T-helper 2 cell (primary cell): ENCODE measurements around the gene TDRD9.

ENCODE experiments used
- DNase-seq, 5 experiments: peaks; one replicate each; pipeline versions ENCODE4 v3.0.0 to v3.0.0-alpha.2; 2012 to 2022

The TDRD9 gene

DNA sequence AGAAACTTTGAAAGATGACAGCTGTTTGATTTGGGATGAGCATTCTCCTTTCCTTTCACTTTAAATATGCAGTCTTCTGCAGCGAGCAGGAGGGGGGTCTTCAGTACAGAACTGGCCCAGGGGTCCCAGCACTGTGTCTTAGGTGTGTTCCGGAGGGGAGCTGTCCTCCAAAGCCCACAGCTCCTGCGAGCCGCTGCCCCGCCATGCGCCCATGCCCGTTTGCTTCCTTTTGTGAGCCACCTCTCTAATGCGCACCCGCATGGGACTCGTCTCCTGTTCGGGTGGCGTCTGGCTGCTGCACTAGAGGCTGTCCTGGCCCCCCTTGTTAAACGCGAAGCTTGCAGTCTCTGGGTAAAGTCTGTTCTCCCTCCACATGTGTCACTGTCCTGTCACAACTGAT, 108.8 kb downstream of the TDRD9 start:
- no peak for DNase-seq

- no peak for DNase-seq
Measured at GRCh38 chr14:104037903-104038302, 109.6 kb downstream of the TDRD9 start.

- no peak for DNase-seq
Measured at GRCh38 chr14:104039214-104039613, 111.0 kb downstream of the TDRD9 start.

DNA sequence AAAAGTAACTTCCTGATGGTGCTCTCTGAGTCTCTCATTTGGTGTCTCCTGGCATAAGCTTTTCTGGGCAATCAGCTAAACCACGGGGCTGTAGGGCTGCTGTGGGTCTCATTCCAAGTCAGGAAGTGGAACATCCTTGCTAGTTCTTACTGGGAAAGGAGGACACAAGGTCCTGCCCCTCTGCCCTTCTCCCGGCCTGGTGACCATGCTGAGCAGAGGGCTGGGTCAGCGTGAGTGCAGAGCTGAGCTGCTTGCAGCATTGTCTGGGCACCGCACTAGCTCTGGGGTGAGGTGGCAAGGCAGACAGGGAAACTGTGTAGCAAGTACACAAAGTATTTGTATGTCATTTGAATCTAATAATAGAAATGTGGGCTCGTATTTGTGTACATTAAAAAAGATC, 112.3 kb downstream of the TDRD9 start:
- no peak for DNase-seq

DNA sequence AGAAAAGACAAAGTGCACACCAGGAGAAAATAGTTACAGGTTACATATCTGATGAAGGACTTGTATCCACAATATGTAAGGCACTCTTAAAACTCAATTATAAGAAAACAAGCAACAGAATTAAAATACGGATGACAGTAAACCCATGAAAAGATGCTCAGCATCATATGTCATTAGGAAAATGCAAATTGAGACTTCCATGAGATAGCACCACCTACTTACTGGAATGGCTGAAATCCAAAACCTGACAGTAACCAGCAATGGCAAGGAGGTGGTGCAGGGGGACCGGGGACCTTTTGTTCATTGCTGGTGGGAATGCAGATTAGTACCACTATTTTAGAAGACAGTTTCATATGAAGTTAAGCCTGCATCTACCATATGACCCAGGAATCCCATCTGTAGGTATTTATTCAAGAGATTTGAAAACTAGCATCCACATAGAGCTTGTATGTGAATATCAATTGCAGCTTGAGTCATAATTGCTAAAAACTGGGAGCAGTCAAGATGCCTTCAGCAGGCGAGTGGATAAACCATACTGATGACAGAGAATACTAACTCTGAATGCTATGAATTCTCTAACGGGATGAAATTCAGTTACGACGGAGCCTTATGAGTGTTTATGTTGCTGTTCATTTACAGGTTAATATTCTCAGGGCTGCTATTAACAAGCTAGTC, 113.3 kb downstream of the TDRD9 start:
- DNase-seq = no peak

GRCh38 chr14:104044016-104044415, 115.8 kb downstream of the TDRD9 start:
- no peak for DNase-seq

- no peak for DNase-seq
Measured at GRCh38 chr14:104047761-104048160, 119.5 kb downstream of the TDRD9 start.

DNA sequence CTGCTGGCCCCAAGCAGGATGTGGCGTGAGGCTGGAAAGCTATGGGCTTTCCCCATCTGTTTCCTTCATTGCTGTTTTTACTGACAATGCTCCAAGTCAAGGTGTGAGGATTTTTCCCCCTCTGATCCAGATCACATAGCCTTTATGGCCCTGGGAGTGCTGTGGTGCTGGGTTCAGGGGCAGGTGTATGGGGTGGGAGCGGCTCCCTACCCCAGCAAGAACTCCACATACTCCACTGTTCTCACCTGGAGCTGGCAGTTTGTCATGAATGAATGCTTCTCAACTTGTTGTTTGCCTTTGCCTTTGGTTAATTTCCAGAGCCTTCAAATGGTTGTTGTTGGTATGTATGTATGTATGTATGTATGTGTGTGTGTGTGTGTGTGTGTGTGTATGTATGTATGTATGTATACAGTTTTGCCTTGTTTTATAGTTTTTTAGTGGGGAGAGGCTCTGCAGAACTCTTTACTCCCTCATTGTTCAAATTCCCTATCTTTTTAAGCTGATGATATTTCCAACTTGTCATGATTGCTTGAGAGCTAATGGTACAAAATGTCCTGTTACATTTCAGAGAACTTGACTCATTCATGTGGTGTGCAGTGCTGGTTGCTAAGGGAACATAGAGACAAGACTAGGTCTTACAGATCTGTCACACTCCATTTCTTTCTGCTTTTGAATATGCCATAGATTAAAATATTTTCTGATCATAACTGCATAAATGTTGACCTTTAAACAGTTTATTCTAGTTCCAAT, 120.7 kb downstream of the TDRD9 start:
- DNase-seq = no peak

- DNase-seq = no peak
Measured at GRCh38 chr14:104049576-104050240, 121.5 kb downstream of the TDRD9 start.

DNA sequence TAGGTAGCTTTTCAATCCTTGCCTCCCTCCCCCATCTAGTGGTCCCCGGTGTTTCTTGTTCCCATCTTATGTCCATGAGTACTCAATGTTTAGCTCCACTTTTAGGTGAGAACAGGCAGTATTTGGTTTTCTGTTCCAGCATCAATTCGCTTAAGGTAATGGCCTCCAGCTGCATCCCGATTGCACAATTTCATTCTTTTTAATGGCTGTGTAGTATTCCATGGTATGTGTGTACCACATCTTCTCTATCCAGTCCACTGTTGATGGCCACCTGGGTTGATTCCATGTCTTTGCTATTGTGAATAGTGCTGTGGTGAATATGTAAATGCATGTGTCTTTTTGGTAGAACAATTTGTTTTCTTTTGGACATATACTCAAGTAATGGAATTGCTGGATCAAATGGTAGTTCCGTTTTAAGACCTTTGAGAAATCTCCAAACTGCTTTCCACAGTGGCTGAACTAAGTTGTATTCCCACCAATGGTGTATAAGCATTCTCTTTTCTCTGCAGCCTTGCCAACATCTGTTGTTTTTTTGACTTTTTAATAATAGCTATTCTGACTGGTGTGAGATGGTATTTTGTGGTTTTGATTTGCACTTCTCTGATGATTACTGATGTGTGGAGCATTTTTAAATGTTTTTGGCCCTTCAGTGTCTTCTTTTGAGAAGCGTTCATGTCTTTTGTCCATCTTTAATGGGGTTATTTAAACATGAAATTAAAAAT, 123.0 kb downstream of the TDRD9 start:
- no peak for DNase-seq

- no peak for DNase-seq
Measured at GRCh38 chr14:104054222-104054905, 126.1 kb downstream of the TDRD9 start.

DNA sequence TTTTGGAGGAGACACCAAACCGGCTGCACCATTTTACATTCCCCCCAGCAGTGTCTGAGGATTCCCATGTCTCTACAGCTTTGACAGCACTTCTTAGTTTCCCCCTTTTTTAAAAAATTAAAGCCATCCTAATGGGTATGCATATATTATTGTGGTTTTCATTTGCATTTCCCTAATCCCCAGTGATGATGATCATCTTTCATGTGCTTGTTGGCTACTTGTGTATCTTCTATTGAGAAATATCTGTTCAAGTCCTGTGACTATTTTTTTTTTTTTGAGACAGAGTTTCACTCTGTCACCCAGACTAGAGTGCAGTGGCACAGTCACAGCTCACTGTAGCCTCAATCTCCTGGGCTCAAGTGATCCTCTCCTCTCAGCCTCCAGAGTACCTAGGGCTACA, 134.0 kb downstream of the TDRD9 start:
- no peak for DNase-seq

GRCh38 chr14:104064003-104064402, 135.7 kb downstream of the TDRD9 start:
- no peak for DNase-seq

DNA sequence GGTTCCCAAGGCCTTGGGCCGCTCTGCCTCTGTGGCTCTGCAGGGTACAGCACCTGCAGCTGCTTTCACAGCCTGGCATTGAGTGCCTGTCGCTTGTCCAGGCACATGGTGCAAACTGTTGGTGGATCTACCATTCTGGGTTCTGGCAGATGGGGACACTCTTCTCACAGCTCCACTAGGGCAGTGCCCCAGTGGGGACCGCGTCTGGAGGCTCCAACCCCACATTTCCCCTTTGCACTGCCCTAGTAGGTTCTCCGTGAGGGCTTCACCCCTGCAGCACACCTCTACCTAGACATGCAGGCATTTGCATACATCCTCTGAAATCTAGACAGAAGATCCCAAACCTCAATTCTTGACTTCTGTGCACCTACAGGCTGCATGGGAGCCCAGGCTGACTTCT, 138.0 kb downstream of the TDRD9 start:
- no peak for DNase-seq

- DNase-seq = no peak
Measured at GRCh38 chr14:104066719-104067295, 138.6 kb downstream of the TDRD9 start.

DNA sequence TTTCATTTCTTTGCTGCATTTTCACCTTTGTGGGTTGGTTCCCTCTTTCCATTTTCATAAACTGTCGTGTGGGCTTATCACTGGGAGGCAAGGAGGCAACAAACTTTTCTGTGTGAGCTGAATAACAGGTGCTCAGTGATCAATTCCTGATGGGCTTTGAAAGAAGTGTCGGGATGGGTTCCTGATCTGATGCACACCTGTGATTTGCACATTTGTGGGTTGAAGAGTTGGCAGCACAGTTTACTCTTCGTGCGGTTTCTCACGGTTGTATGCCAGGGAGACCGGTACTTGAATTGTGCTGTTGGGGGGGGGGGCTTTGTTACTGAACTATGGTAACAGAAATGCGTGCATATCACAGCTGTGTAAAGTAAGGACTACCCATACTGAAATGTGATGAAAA, 141.3 kb downstream of the TDRD9 start:
- DNase-seq = no peak

DNA sequence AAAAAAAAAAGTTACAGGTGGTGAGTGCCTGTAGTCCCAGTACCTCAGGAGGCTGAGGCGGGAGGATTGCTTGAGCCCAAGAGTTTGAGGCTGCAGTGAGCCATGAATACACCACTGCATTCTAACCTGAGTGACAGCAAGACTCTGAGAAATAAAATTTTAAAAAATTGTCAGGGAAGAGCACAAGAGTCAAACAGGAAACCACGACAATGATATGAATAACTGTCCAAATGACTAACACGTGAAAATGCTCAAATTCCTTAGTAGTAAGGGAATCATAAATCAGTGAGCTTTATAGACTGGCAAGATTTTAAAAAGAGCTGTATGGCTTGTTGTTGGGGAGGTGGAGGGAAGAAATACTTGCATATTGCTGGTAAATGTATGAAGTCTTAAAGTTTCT, 144.3 kb downstream of the TDRD9 start:
- DNase-seq = no peak

DNA sequence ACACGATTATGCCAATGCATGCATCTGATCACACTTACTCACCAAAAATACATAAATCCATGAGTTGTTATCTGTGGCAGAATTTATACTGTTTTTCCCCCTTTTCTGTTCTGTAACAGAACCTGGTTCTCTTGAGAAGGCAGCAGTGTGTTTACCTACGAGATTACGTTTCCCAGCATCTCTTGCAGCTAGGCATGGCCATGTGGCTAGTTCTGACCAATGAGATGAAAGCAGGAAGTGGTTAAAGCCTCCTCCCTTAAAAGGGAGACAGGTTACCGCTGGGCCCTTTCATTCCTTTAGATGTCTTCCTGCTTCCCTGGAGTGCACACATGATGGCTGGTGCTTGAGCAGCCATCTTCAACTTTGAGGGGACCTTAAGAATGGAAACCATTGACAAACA, 145.5 kb downstream of the TDRD9 start:
- DNase-seq = peak in 1 of 5 experiments; percentile 45

DNA sequence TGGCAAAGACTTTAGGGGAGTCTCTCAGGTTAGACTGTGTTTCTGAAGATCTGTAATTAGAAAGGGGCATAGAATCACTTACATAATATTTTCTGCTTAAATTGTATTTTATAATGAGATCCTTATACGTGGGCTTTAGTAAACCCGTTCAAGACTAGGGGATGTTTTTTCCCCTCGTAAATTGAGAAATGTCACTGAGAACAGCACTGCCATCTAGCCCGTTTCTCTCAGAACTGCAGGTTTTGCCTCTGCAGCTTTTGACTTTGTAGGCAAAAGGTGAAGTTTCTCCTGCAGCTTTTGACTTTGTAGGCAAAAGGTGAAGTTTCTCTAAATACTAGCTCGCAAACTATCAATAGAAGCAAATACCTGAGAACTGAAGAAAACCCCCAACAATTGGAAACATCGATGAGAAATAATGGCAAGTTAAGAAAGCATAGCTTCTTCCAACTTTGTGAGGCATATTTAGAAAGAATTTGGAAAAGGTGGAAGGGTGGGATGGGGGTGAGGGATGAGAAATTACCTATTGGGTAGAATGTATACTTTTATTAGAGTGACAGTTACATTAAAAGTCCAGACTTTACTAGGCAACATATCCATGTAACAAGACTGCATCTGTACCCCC, 147.4 kb downstream of the TDRD9 start:
- DNase-seq = peak in 1 of 5 experiments; percentile 27

DNA sequence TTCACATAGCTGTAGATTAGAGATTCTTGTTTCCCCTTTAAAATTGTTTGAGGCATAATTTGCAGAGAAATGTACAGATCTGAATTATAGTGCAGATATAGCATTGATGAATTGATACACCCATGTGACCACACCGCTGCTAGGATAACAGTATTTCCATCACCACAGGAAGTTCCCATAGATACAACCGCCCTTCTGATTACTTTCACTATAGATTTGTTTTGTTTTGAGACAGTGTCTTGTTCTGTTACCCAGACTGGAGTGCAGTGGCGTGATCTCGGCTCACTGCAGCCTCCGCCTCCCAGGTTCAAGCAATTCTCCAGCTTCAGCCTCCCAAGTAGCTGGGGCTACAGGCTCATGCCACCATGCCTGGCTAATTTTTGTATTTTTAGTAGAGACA, 148.5 kb downstream of the TDRD9 start:
- peak in 1 of 5 experiments; percentile 86 for DNase-seq

GRCh38 chr14:104078031-104078455, 149.8 kb downstream of the TDRD9 start:
- peak; percentile 60 to 93 (median 78) for DNase-seq
